GM19455 (cell line): ENCODE data around the gene CERKL.
A peak's percentile ranks its signal among the peaks of the same experiment; 100 is the strongest.

ENCODE experiments used
- ATAC-seq: cut with Tn5 transposase; IDR thresholded peaks from one replicate; pipeline ENCODE4 v1.9.1; 2021; ENCODE audit not compliant: unreplicated experiment

The CERKL gene

DNA sequence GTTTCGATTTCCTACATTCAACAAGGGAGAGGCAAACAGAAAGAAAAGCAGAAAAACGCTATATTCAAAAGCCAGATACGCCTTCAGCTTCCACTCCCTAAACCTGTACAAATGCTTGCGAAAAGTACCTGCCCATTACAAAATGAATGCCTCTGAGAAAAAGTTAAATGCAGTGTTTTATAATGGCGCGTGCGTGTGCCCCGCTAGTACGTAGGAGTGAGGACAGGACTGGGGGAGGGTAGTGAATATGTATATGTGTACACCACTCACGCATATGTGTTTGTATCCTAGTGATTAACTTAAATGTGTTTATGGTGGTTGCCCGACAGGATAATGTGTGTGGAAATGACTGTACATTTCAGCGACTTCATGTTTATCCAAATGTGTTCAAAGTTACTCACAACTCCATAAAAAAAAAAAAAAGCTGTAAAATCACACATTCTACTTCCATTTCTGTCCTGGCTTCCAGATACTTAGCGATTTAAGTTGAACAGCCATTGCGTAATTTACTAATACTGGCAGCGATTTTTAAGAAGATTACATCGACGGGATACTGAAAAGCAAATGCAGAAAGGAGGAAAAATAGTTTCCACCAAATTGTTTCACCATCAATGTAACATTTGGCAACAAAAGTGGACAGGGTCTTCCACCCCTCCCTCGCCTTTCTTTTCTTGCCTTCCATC, 22.1 kb upstream of the CERKL start:
- no peak for ATAC-seq

DNA sequence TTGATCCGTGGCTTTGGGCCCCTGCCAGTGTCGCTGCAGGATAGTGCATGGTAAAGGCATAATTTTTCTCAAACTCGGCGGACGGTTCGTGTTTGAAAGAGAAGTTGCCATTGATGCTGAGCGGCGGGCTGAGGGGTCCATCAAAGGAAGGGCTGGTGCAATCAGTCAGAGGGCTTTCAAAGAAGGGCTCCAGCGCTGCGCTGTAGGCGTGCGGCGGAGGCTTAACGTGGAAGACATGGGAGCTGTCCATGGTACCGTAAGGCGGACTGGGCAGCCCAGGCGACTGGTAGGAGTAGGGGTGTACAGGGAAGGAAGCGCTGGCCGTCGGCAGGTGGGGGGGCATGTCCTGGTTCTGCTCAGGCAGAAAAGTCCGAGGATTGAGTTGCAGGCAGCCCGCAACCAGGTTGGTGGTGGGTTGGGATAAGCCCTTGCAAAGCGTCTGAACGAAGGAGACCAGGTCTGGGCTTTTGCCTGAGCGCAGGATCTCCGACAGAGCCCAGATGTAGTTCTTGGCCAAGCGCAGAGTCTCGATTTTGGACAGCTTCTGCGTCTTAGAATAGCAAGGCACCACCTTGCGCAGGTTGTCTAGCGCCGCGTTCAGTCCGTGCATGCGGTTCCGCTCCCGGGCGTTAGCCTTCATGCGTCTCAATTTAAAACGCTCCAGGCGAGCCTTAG, 21.1 kb upstream of the CERKL start:
- ATAC-seq, result no peak

GRCh38 chr2:181675254-181675653, 18.3 kb upstream of the CERKL start:
- no peak for ATAC-seq

GRCh38 chr2:181674461-181674860, 17.6 kb upstream of the CERKL start:
- no peak for ATAC-seq

- ATAC-seq, result no peak
These were observed 16.3 kb upstream of the CERKL start for GRCh38 chr2:181673173-181673572.

GRCh38 chr2:181672255-181673008, 15.5 kb upstream of the CERKL start:
- ATAC-seq, result peak; percentile 79

DNA sequence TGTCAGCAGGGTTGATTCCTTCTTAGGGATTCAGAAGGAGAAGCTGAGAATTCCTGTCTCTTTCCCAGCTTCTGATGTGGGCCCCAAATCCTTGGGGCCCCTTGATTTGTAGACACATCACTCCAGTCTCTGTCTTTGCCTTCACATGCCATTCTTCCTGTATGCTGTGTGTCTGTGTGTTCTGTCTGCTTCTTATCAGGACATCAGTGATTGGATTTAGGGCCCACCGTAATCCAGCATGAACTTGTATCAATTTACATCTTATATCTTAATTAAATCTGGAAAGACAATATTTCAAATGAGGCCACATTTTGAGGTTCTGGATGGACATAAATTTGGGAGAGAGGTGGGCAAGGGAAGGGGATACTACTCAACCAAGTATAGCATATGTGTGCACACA, 13.7 kb upstream of the CERKL start:
- ATAC-seq, result no peak

DNA sequence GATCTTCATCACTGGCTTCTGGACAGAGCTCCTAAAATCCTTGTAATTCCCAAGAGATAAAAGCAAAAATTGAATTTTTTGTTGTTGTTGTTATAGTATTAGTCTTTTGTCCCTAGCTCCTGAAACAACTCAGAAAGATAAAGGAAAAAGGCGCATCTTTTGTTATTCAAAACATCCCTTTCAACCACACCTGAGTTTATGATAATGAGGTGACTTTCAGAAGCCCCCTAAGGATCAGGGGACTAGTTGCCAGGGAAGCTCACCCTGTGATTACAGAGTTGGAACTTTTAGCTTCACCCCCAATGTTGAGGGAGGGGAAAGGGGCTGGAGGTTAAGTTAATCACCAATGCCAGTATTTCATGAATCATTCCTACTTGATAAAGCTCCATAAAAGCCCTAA, 10.3 kb upstream of the CERKL start:
- no peak for ATAC-seq

DNA sequence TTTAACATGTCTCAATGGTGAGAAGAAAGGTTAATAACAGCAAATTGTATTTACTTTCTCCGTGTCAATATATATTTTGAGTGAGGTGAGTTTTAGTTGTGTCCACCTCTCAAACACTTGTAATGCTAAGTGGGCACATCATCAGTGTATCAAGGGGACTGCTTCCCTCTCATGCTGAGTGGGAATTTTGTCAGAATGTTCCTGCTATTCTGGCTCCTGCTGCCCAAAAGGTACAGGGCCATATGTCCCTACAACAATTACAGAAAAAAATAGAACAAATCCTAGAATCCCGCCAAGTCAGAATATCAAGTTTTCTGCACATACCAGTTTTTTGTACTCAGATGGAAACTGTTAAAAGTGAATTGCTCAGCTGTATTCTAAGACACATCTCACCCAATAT, 5.4 kb upstream of the CERKL start:
- no peak for ATAC-seq

GRCh38 chr2:181660181-181660580, 3.3 kb upstream of the CERKL start:
- ATAC-seq, result no peak

GRCh38 chr2:181658444-181658843, 1.5 kb upstream of the CERKL start:
- no peak for ATAC-seq

- ATAC-seq, result no peak
These were observed 474 bp upstream of the CERKL start for GRCh38 chr2:181657379-181657778.

GRCh38 chr2:181655519-181655918, 1.4 kb downstream of the CERKL start:
- no peak for ATAC-seq

DNA sequence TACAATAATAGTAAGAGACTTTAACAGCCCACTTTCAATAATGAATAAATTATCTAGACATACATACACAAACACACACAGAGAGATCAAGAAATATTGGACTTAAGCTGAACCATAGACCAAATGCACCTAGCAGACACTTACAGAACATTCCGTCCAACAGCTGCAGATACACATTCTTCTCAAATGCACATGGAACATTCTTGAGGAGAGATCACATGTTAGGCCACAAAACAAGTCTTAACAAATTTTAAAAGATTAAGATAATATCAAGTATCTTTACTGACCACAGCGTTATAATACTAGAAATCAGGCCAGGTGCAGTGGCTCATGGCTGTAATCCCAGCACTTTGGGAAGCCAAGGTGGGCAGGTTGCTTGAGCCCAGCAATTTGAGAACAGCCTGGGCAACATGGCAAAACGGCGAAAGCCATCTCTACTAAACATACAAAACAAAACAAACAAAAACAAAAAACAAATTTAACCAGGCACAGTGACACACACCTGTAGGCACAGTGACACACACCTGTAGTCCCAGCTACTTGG, 7.4 kb downstream of the CERKL start:
- no peak for ATAC-seq

- no peak for ATAC-seq
These were observed 8.3 kb downstream of the CERKL start for GRCh38 chr2:181648478-181649155.

GRCh38 chr2:181646415-181646987, 10.4 kb downstream of the CERKL start:
- ATAC-seq, result no peak

DNA sequence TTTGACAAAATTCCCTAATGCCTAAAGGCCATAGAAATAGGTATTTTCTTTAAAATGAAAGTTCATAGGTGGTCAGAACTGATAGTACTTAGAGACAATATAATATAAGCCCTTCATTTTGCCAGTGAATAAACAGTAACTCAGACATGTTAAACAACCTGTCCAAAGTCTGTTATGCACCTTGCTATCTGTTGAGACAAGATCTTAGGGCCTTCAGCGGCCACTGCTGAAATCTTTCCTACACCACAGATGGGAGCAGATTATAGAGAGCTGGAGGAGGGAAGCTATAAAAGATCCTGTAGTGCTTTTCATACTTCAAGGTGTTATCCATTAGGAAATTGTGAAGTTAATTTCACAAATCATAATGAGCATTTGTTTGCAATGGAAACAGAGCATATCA, 13.8 kb downstream of the CERKL start:
- ATAC-seq, result no peak

DNA sequence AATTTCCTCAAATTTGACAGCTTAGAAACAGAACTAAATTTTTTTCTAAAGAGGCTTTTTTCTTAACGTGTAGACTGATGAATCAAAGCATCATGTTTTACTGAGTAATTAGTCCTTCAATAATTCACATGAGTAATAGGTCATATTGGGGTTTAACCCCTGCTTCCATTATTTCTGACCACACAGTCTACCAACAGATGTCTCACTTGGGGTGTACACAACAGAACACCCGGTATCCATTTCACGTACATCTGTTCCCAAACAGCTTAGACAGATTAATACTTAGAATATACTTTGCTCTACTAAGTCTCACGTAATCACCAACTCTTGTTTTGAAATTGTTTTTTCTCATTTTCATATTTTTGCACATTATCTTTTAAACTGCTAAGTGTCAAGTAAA, 14.8 kb downstream of the CERKL start:
- no peak for ATAC-seq

DNA sequence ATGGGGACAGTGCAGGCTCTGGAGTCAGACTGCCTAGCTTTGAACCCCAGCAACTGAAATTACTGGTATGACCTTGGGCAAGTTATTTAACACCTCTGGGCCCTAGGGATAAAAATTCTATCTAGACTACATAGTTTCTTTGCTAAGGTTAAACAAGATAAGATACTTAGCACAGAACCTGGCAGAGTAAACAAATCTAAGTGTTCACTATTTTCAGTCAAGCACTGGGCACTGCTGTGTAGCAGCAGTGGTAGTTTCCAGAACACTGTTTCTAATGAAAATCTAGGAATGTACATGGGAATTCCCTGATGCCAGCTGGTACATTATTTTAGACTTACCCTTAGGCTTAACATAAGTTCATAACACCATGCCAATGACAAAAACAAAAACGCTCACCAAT, 17.2 kb downstream of the CERKL start:
- no peak for ATAC-seq

DNA sequence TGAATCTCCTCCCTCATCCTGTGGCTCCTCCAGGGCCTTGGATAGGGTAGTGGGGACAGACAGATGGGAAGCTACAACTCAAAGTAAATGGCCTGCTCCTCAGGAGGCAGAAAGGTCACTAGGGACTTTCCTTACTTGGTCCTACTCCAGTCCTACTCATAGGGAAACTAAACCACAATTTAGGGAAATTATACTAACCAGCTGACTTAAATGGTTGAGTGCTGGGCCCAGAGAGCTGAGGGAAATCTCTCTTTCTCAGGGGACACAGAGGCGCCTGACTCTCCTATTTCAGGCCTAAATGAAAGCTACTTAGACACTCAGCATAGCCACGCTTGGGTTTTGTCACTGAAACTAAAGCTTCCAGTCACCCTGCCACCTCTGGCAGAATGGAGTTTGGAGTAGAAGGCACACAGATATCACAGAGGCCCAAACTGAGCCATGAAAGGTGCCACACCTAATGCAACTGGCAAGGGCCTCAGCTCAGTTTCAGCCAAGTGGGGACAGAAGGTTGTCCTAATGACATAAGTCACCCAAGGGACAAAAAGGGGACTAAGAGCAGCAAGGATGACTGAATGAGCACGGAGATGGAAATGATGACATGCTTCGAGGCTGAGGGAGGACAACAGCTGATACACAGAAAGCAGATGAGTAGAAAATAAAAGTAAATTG, 24.0 kb downstream of the CERKL start:
- ATAC-seq, result peak; percentile 55
